Activated naive CD8-positive, alpha-beta T cell treated with anti-CD3 and anti-CD28 coated beads for 36 hours (primary cell): ENCODE results near the gene TEX10. TPM values are rescaled to one million over a fixed set of nuclear protein-coding genes. Genes with fewer than 3 reads are reported as not detected.
"Not testable (repeated sequence)": the region's sequence is repeated elsewhere in the genome, so short reads cannot be mapped to it uniquely, and the experiment has no call there.

Source experiments
- DNase-seq: peaks from one replicate; pipeline ENCODE4 v3.0.0; 2021
- H3K27ac Mint-ChIP-seq: one replicate; pipeline ENCODE4 v1.8.0; 2022; ENCODE audit warnings: mild to moderate bottlenecking, moderate library complexity, mixed read lengths
- H3K27me3 Mint-ChIP-seq: one replicate; pipeline ENCODE4 v1.8.0; 2022; ENCODE audit warnings: mild to moderate bottlenecking, mixed read lengths
- H3K36me3 Mint-ChIP-seq: one replicate; pipeline ENCODE4 v1.8.0; 2021; ENCODE audit warnings: mild to moderate bottlenecking, mixed read lengths
- H3K4me1 Mint-ChIP-seq: one replicate; pipeline ENCODE4 v1.8.0; 2021; ENCODE audit warnings: mixed read lengths
- H3K4me3 Mint-ChIP-seq: one replicate; pipeline ENCODE4 v1.8.0; 2022; ENCODE audit warnings: mild to moderate bottlenecking, moderate library complexity, mixed read lengths
- H3K9me3 Mint-ChIP-seq: one replicate; pipeline ENCODE4 v1.8.0; 2022; ENCODE audit warnings: mixed read lengths
- total RNA-seq, 2 experiments: library from RNA; stranded (reverse); gene quantifications; one replicate each; pipeline ENCODE4 v1.2.3, GENCODE V29; 2021

Gene TEX10
- total RNA-seq = 10 to 100 TPM; 37.0 to 39.0 TPM

DNA sequence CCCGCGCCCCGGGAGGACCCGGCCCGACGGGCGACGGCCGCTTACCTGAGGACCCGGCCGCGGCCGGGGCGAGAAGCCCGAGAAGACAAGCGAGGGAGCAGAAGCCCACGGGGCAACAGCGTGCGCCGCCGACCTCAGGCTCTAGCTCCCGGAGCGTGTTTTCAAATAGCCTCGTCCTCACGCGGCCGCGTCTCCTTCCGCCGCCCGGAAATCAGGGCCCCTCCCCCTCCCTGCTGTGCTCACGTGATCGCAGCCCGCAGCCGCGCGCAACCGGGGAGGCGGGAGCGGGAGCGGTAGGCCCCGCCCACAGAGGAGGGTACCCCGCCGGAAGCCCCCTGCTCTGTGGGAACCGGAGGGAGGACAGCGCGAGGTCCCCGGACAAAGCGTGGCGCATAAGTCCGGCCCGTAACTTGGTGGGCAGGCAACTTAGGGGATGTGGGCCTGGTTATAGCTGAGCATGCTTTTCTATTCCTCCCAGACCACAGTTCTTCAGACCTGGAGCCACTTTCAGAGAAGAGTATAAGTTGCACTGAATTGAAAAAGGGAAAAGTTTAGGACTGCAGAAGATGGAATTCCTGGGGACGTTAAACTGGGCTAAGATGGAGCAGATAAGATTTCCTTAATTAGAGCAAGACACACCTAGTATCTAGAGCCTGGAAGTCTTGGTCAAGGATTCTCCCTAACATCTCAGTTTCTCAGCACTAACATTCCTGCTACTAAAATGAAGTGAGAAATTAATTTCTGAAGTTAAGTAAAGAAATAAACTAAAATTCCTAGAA is at the start of gene TEX10:
Gene TEX10 (minus strand): TSS at position 216 of the 779 bp plus-strand sequence. CDS start 3,579 bp downstream, outside the sequence.
- H3K9me3 Mint-ChIP-seq = peaks cover 10% of the 10 kb centered on the region
- H3K4me1 Mint-ChIP-seq = peaks cover 36% of the 10 kb centered on the region
- H3K27ac Mint-ChIP-seq = peak within 1 kb of the TSS; percentile 89

GRCh38 chr9:100401042-100401441 is 48.3 kb upstream of the TEX10 start:
- DNase-seq = no peak
- peaks cover 6% of the 10 kb centered on the region for H3K27me3 Mint-ChIP-seq
- H3K36me3 Mint-ChIP-seq = no peaks in the 10 kb centered on the region
- no peak overlapping the region for H3K4me3 Mint-ChIP-seq
- no peaks in the 10 kb centered on the region for H3K9me3 Mint-ChIP-seq
- no peaks in the 10 kb centered on the region for H3K4me1 Mint-ChIP-seq
- H3K27ac Mint-ChIP-seq = no peak overlapping the region

More for the DNA sequence above, at the start of gene TEX10:
- Mint-ChIP-seq H3K36me3 (peaks cover 30% of the 10 kb centered on the region), H3K4me3 (peak within 1 kb of the TSS; percentile 98), H3K27me3 (no peaks in the 10 kb centered on the region)
- peak; percentile 88 for DNase-seq

DNA sequence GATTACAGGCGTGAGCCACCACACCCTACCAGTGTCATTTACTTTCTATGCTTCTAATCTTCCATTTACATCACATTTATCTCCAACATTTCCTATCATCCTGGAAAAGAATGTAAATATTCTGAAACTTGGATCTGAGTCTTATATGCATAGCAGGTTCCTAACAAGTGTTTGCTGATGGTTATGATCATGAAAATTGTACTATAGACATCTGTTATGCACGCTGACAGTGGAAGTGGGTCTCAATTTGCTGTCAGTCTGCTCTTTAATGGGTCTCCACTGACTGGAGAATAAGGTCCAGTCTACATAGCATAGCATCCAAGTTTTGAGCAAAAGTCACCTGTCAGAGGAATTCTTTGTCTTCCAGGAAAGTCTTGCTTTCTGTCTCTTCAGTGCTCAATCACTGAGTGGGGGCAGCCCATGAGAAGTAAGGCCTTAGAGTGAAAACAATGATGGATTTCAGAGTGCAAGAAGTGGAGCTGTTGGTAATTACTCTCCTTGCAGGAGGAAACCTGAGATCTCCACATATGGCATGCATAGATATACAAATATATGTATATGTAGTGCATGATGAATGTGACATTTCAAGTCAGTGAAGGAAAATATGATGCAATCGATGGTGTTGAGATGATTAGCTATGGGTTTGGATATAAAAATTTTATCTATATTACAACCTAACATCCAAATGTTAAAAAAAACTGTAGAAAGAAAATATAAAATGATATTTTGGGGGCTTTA is 45.0 kb upstream of the TEX10 start:
- H3K36me3 Mint-ChIP-seq = no peaks in the 10 kb centered on the region
- H3K27me3 Mint-ChIP-seq = no peaks in the 10 kb centered on the region
- H3K27ac Mint-ChIP-seq = no peak overlapping the region
- no peaks in the 10 kb centered on the region for H3K4me1 Mint-ChIP-seq
- no peak for DNase-seq
- H3K4me3 Mint-ChIP-seq = no peak overlapping the region
- H3K9me3 Mint-ChIP-seq = no peaks in the 10 kb centered on the region

DNA sequence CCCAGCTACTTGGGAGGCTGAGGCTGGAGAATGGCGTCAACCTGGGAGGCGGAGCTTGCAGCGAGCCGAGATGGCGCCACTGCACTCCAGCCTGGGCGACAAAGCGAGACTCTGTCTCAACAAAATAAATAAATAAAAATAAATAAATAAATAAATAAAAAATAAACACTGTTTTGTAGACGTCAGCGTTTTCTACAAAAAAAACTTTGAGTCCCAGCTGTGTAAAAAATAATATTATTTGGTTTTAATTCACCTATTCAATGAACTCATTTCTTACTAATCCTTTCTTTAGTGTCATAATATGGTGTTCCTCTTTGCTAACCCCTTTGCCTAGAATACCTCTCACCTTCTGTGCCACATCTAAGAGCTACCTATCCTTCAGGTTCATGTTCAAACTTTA is 44.0 kb upstream of the TEX10 start:
- Mint-ChIP-seq H3K4me3 (no peak overlapping the region), H3K27me3 (no peaks in the 10 kb centered on the region), H3K9me3 (no peaks in the 10 kb centered on the region), H3K4me1 (no peaks in the 10 kb centered on the region), H3K27ac (no peak overlapping the region), H3K36me3 (peaks cover 1% of the 10 kb centered on the region)
- DNase-seq = no peak

- no peak for DNase-seq
- Mint-ChIP-seq H3K9me3 (no peaks in the 10 kb centered on the region), H3K4me3 (no peak overlapping the region), H3K36me3 (peaks cover 4% of the 10 kb centered on the region), H3K4me1 (no peaks in the 10 kb centered on the region), H3K27ac (no peak overlapping the region), H3K27me3 (no peaks in the 10 kb centered on the region)
Observed at GRCh38 chr9:100394816-100395215, 42.1 kb upstream of the TEX10 start.

GRCh38 chr9:100394032-100394695 is 41.4 kb upstream of the TEX10 start:
- Mint-ChIP-seq H3K4me1 (no peaks in the 10 kb centered on the region), H3K27ac (no peak overlapping the region), H3K27me3 (no peaks in the 10 kb centered on the region), H3K36me3 (peaks cover 4% of the 10 kb centered on the region), H3K4me3 (no peak overlapping the region), H3K9me3 (no peaks in the 10 kb centered on the region)
- DNase-seq = no peak

DNA sequence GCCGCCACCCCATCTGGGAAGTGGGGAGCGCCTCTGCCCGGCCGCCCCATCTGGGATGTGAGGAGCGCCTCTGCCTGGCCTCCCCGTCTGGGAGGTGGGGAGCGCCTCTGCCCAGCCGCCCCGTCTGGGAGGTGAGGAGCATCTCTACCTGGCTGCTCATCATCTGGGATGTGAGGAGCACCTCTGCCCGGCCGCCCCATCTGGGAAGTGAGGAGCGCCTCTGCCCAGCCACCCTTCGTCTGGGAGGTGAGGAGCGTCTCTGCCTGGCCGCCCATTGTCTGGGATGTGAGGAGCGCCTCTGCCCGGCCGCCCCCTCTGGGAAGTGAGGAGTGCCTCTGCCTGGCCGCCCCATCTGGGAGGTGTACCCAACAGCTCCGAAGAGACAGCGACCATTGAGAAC is 40.2 kb upstream of the TEX10 start:
- H3K36me3 Mint-ChIP-seq, DNase-seq, H3K4me1 Mint-ChIP-seq, H3K9me3 Mint-ChIP-seq, H3K4me3 Mint-ChIP-seq, H3K27me3 Mint-ChIP-seq, H3K27ac Mint-ChIP-seq: not testable (repeated sequence)

DNA sequence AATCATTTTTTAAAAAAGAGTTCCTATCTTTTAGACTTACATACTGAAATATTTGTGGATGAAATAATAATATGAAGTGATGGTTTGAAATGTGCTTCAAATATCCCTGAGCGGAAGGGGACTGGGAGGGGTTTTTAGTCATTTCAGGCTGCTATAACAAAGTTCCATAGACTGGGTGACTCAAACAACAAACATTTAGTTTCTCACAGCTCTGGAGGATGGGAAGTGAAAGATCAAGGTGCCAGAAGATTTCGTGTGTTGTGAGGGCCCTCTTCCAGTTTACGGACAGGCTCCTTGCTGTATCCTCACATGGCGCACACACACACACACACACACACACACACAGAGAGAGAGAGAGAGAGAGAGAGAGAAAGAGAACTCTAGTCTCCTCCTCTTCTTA is 27.1 kb upstream of the TEX10 start:
- H3K9me3 Mint-ChIP-seq = peaks cover 8% of the 10 kb centered on the region
- H3K27me3 Mint-ChIP-seq = no peaks in the 10 kb centered on the region
- H3K4me1 Mint-ChIP-seq = no peaks in the 10 kb centered on the region
- DNase-seq = no peak
- H3K36me3 Mint-ChIP-seq = peaks cover 3% of the 10 kb centered on the region
- no peak overlapping the region for H3K27ac Mint-ChIP-seq
- H3K4me3 Mint-ChIP-seq = no peak overlapping the region

GRCh38 chr9:100377015-100377414 is 24.3 kb upstream of the TEX10 start:
- H3K27ac Mint-ChIP-seq = peak overlapping the region; percentile 46
- no peak for DNase-seq
- no peaks in the 10 kb centered on the region for H3K9me3 Mint-ChIP-seq
- H3K36me3 Mint-ChIP-seq = no peaks in the 10 kb centered on the region
- H3K27me3 Mint-ChIP-seq = no peaks in the 10 kb centered on the region
- H3K4me3 Mint-ChIP-seq = no peak overlapping the region
- H3K4me1 Mint-ChIP-seq = no peaks in the 10 kb centered on the region

GRCh38 chr9:100375658-100376057 is 22.9 kb upstream of the TEX10 start:
- Mint-ChIP-seq H3K4me1 (no peaks in the 10 kb centered on the region), H3K36me3 (no peaks in the 10 kb centered on the region), H3K9me3 (no peaks in the 10 kb centered on the region), H3K27ac (no peak overlapping the region), H3K27me3 (no peaks in the 10 kb centered on the region), H3K4me3 (no peak overlapping the region)
- DNase-seq = no peak

- Mint-ChIP-seq H3K27me3 (no peaks in the 10 kb centered on the region), H3K4me3 (no peak overlapping the region), H3K27ac (no peak overlapping the region), H3K9me3 (peaks cover 6% of the 10 kb centered on the region), H3K36me3 (peaks cover 2% of the 10 kb centered on the region), H3K4me1 (no peaks in the 10 kb centered on the region)
- DNase-seq = no peak
Observed at GRCh38 chr9:100372648-100373047, 19.9 kb upstream of the TEX10 start.

- peaks cover 6% of the 10 kb centered on the region for H3K9me3 Mint-ChIP-seq
Observed at GRCh38 chr9:100370064-100370723, 17.5 kb upstream of the TEX10 start.

GRCh38 chr9:100368672-100369071 is 15.9 kb upstream of the TEX10 start:
- peaks cover 2% of the 10 kb centered on the region for H3K36me3 Mint-ChIP-seq
- H3K27ac Mint-ChIP-seq = no peak overlapping the region
- no peaks in the 10 kb centered on the region for H3K27me3 Mint-ChIP-seq
- no peak overlapping the region for H3K4me3 Mint-ChIP-seq
- no peak for DNase-seq
- peaks cover 6% of the 10 kb centered on the region for H3K9me3 Mint-ChIP-seq
- no peaks in the 10 kb centered on the region for H3K4me1 Mint-ChIP-seq

More at GRCh38 chr9:100370064-100370723, 17.5 kb upstream of the TEX10 start:
- Mint-ChIP-seq H3K4me3 (no peak overlapping the region), H3K36me3 (peaks cover 2% of the 10 kb centered on the region), H3K4me1 (no peaks in the 10 kb centered on the region), H3K27me3 (no peaks in the 10 kb centered on the region), H3K27ac (no peak overlapping the region)
- no peak for DNase-seq

- Mint-ChIP-seq H3K4me1 (no peaks in the 10 kb centered on the region), H3K27me3 (no peaks in the 10 kb centered on the region), H3K4me3 (no peak overlapping the region), H3K27ac (no peak overlapping the region), H3K36me3 (peaks cover 2% of the 10 kb centered on the region), H3K9me3 (peaks cover 6% of the 10 kb centered on the region)
- no peak for DNase-seq
Observed at GRCh38 chr9:100366121-100366520, 13.4 kb upstream of the TEX10 start.

DNA sequence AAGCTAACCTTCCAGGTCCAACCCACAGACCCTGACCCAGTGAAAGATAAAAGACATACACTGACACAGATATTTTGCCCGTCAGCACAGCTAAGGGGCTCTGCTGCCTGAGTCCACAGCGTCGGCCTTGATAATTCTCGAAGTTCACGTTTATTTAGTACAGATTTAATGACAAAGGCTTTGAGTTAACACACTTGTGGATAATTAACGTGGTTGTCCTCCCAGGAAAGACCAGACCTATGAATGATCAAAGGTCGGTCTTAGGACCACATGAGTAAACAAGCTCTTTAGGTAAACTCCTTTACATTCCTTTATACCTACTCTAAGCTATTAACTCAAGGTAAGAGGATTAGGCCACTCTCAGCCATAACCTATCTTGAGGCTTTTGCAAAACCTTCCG is 11.3 kb upstream of the TEX10 start:
- DNase-seq = no peak
- no peak overlapping the region for H3K27ac Mint-ChIP-seq
- H3K4me1 Mint-ChIP-seq = no peaks in the 10 kb centered on the region
- peaks cover 4% of the 10 kb centered on the region for H3K36me3 Mint-ChIP-seq
- no peaks in the 10 kb centered on the region for H3K27me3 Mint-ChIP-seq
- H3K9me3 Mint-ChIP-seq = peaks cover 7% of the 10 kb centered on the region
- H3K4me3 Mint-ChIP-seq = no peak overlapping the region
